T1000 (cell line): ENCODE measurements around the gene RPUSD3.
"Not testable (repeated sequence)": the region's sequence is repeated elsewhere in the genome, so short reads cannot be mapped to it uniquely, and the experiment has no call there.

ENCODE experiments used
- DNase-seq: peaks from one replicate; lab custom pipeline; 2025; ENCODE audit warnings: mixed read lengths; lab: John Stamatoyannopoulos, UW

Gene RPUSD3

GRCh38 chr3:9865125-9865637 lies 21.4 kb upstream of the RPUSD3 start:
- DNase-seq: not testable (repeated sequence)

GRCh38 chr3:9864200-9864927 lies 20.6 kb upstream of the RPUSD3 start:
- no peak for DNase-seq

- no peak for DNase-seq
These were observed 19.4 kb upstream of the RPUSD3 start for GRCh38 chr3:9863058-9863772.

GRCh38 chr3:9862391-9863057 lies 18.7 kb upstream of the RPUSD3 start:
- DNase-seq: no peak

- DNase-seq: no peak
These were observed 17.9 kb upstream of the RPUSD3 start for GRCh38 chr3:9861626-9862130.

- DNase-seq: no peak
These were observed 17.4 kb upstream of the RPUSD3 start for GRCh38 chr3:9861201-9861600.

- no peak for DNase-seq
These were observed 15.8 kb upstream of the RPUSD3 start for GRCh38 chr3:9859530-9860025.

GRCh38 chr3:9855594-9855993 lies 11.8 kb upstream of the RPUSD3 start:
- DNase-seq: no peak

GRCh38 chr3:9854291-9854940 lies 10.6 kb upstream of the RPUSD3 start:
- DNase-seq: not testable (repeated sequence)

GRCh38 chr3:9852528-9852927 lies 8.7 kb upstream of the RPUSD3 start:
- no peak for DNase-seq

- not testable (repeated sequence) for DNase-seq
These were observed 8.1 kb upstream of the RPUSD3 start for GRCh38 chr3:9851926-9852325.

- not testable (repeated sequence) for DNase-seq
These were observed 7.6 kb upstream of the RPUSD3 start for GRCh38 chr3:9851383-9851782.

GRCh38 chr3:9848860-9849259 lies 5.1 kb upstream of the RPUSD3 start:
- DNase-seq: not testable (repeated sequence)

GRCh38 chr3:9847870-9848269 lies 4.1 kb upstream of the RPUSD3 start:
- not testable (repeated sequence) for DNase-seq

- DNase-seq: no peak
These were observed 3.2 kb upstream of the RPUSD3 start for GRCh38 chr3:9846931-9847488.

GRCh38 chr3:9846231-9846630 lies 2.4 kb upstream of the RPUSD3 start:
- no peak for DNase-seq

GRCh38 chr3:9841015-9841414 lies 2.8 kb downstream of the RPUSD3 start:
- DNase-seq: no peak

- DNase-seq: no peak
These were observed 5.0 kb downstream of the RPUSD3 start for GRCh38 chr3:9838856-9839255.

GRCh38 chr3:9837701-9838582 lies 5.9 kb downstream of the RPUSD3 start:
- no peak for DNase-seq
